Measurements from ENCODE around the gene PPP3CB.

The PPP3CB gene

DNA sequence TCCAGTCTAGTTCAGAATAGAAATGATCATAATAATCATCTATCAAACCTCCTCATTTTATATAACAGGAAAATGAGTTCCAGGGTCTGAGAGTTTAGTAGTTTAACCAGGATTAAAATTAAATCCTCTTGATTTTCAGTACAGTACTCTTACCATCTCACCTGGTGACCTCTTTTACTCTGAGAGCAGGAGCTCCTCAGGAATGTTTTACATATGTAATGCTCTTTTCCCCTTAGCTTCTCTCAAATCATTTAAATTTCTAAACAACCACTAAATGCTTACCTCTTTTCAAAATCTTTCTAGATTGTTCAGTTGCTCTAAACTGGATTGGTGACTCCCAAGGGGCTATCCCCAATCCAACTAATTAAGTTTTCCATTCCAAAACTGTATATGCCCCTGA is 10.2 kb upstream of the PPP3CB start:
- Histone ChIP-seq H2BK15ac (ENCODE audit: low read depth, poor library complexity, severe bottlenecking) (no peak overlapping the region), H3K27me3 (ENCODE audit: control insufficient read depth in 1 of 2, insufficient read depth in 1 of 2, low read length in 2 of 2) (no peaks in the 10 kb centered on the region), H3K9me3 (ENCODE audit: control insufficient read depth, low read length) (no peaks in the 10 kb centered on the region), H3K36me3 (ENCODE audit: control insufficient read depth in 1 of 2, insufficient read depth in 2 of 2, low read depth in 1 of 2, low read length in 2 of 2) (peaks cover 10 to 14% of the 10 kb centered on the region in 2 experiments), H2AFZ (ENCODE audit: low read depth, low read length) (no peak overlapping the region), H4K8ac (ENCODE audit: low read length) (no peak overlapping the region), H3K4me2 (ENCODE audit: low read length, poor library complexity, severe bottlenecking) (no peak overlapping the region), H3K4me1 (ENCODE audit: control insufficient read depth, insufficient read depth, low read depth, low read length) (peaks cover 2% of the 10 kb centered on the region), H3K9ac (ENCODE audit: low read length) (peak overlapping the region; percentile 3), H3K4me3 (ENCODE audit: insufficient read depth in 1 of 2, low read depth in 1 of 2, low read length in 2 of 2) (no peak overlapping the region), H3K23ac (ENCODE audit: low read length in 2 of 2) (no peak overlapping the region), H2BK5ac (ENCODE audit: low read depth, low read length, poor library complexity, severe bottlenecking) (no peak overlapping the region), H3K79me1 (replicated peaks; ENCODE audit: low read length, poor library complexity, severe bottlenecking) (no peaks in the 10 kb centered on the region), H3K27ac (ENCODE audit: low read length, poor library complexity, severe bottlenecking) (no peak overlapping the region), H3K4ac (ENCODE audit: low read depth in 1 of 2, low read length in 2 of 2) (no peak overlapping the region), H3K14ac (ENCODE audit: low read length in 2 of 2) (no peak overlapping the region), H2BK12ac (ENCODE audit: low read length in 2 of 2) (no peak overlapping the region), H2AK5ac (ENCODE audit: low read length, severe bottlenecking) (no peak overlapping the region), H4K91ac (ENCODE audit: low read length) (no peak overlapping the region), H2BK120ac (ENCODE audit: low read depth, low read length) (no peak overlapping the region), H3K18ac (ENCODE audit: low read depth in 1 of 2, low read length in 2 of 2) (no peak overlapping the region)
- no peak for DNase-seq

DNA sequence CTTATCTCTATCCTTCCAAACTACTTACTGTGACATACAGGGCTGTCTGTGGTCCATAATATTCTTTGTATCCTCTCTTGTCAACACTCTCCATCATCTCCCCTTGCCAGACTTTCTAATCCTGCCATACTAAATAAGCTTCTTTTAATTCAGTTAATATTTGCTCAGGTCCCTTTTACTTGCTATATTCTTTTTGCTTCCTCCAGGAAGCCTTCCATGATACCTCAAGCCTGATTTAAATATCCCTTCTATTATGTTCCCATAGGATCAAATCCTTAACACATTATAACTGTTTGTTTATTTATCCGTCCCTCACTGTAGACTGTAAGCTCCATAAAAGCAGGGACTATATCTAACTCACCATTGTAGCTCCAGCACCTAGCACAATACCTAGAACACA is 7.2 kb upstream of the PPP3CB start:
- 92% methylated on average over 1 of the region's 1 CpG for WGBS

DNA sequence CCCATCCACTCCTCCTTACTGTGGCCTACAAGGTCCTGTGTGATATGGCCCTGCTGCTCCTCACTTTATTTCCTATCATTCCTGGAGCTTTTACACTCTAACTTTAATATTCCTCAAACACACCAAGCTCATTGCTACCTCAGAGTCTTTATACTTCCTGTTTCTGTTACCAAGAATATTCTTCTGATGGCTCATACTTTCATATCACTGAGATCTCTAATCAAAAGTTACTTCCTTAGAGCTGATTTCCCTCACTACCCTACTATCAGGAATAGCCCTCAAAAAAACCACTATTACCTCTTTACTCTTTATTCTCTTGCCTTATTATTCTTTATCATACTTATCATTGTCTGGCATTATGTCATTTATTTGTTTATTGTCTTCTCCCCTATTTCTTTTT is 5.8 kb upstream of the PPP3CB start:
- H3K36me3 ChIP-seq (ENCODE audit: control insufficient read depth in 1 of 2, insufficient read depth in 2 of 2, low read depth in 1 of 2, low read length in 2 of 2), result peaks cover 22 to 46% of the 10 kb centered on the region in 2 experiments
- H2AFZ ChIP-seq (ENCODE audit: low read depth, low read length), result no peak overlapping the region
- no peak overlapping the region for H3K4me2 ChIP-seq (ENCODE audit: low read length, poor library complexity, severe bottlenecking)
- no peaks in the 10 kb centered on the region for H3K27me3 ChIP-seq (ENCODE audit: control insufficient read depth in 1 of 2, insufficient read depth in 1 of 2, low read length in 2 of 2)
- no peak overlapping the region for H4K91ac ChIP-seq (ENCODE audit: low read length)
- H4K8ac ChIP-seq (ENCODE audit: low read length), result no peak overlapping the region
- H3K27ac ChIP-seq (ENCODE audit: low read length, poor library complexity, severe bottlenecking), result no peak overlapping the region
- H3K4me1 ChIP-seq (ENCODE audit: control insufficient read depth, insufficient read depth, low read depth, low read length), result peaks cover 3% of the 10 kb centered on the region
- no peak overlapping the region for H3K4me3 ChIP-seq (ENCODE audit: insufficient read depth in 1 of 2, low read depth in 1 of 2, low read length in 2 of 2)
- DNase-seq, result no peak
- H3K9ac ChIP-seq (ENCODE audit: low read length), result no peak overlapping the region
- no peak overlapping the region for H2BK12ac ChIP-seq (ENCODE audit: low read length in 2 of 2)
- H3K23ac ChIP-seq (ENCODE audit: low read length in 2 of 2), result no peak overlapping the region
- no peak overlapping the region for H3K14ac ChIP-seq (ENCODE audit: low read length in 2 of 2)
- H3K9me3 ChIP-seq (ENCODE audit: control insufficient read depth, low read length), result no peaks in the 10 kb centered on the region
- H3K4ac ChIP-seq (ENCODE audit: low read depth in 1 of 2, low read length in 2 of 2), result no peak overlapping the region
- H2AK5ac ChIP-seq (ENCODE audit: low read length, severe bottlenecking), result no peak overlapping the region
- H2BK120ac ChIP-seq (ENCODE audit: low read depth, low read length), result no peak overlapping the region
- H3K79me1 ChIP-seq (replicated peaks; ENCODE audit: low read length, poor library complexity, severe bottlenecking), result peaks cover 3% of the 10 kb centered on the region
- H2BK15ac ChIP-seq (ENCODE audit: low read depth, poor library complexity, severe bottlenecking), result no peak overlapping the region
- no peak overlapping the region for H2BK5ac ChIP-seq (ENCODE audit: low read depth, low read length, poor library complexity, severe bottlenecking)
- no peak overlapping the region for H3K18ac ChIP-seq (ENCODE audit: low read depth in 1 of 2, low read length in 2 of 2)

More for the DNA sequence above, 7.2 kb upstream of the PPP3CB start:
- DNase-seq, result no peak
- Histone ChIP-seq H3K4me3 (ENCODE audit: insufficient read depth in 1 of 2, low read depth in 1 of 2, low read length in 2 of 2) (no peak overlapping the region), H3K4ac (ENCODE audit: low read depth in 1 of 2, low read length in 2 of 2) (no peak overlapping the region), H4K8ac (ENCODE audit: low read length) (no peak overlapping the region), H3K14ac (ENCODE audit: low read length in 2 of 2) (no peak overlapping the region), H3K36me3 (ENCODE audit: control insufficient read depth in 1 of 2, insufficient read depth in 2 of 2, low read depth in 1 of 2, low read length in 2 of 2) (peaks cover 22 to 40% of the 10 kb centered on the region in 2 experiments), H3K27ac (ENCODE audit: low read length, poor library complexity, severe bottlenecking) (no peak overlapping the region), H2BK12ac (ENCODE audit: low read length in 2 of 2) (no peak overlapping the region), H3K18ac (ENCODE audit: low read depth in 1 of 2, low read length in 2 of 2) (no peak overlapping the region), H3K27me3 (ENCODE audit: control insufficient read depth in 1 of 2, insufficient read depth in 1 of 2, low read length in 2 of 2) (no peaks in the 10 kb centered on the region), H2AK5ac (ENCODE audit: low read length, severe bottlenecking) (no peak overlapping the region), H3K4me2 (ENCODE audit: low read length, poor library complexity, severe bottlenecking) (no peak overlapping the region), H3K79me1 (replicated peaks; ENCODE audit: low read length, poor library complexity, severe bottlenecking) (no peaks in the 10 kb centered on the region), H2BK5ac (ENCODE audit: low read depth, low read length, poor library complexity, severe bottlenecking) (no peak overlapping the region), H2BK15ac (ENCODE audit: low read depth, poor library complexity, severe bottlenecking) (no peak overlapping the region), H2AFZ (ENCODE audit: low read depth, low read length) (no peak overlapping the region), H3K23ac (ENCODE audit: low read length in 2 of 2) (no peak overlapping the region), H3K9ac (ENCODE audit: low read length) (no peak overlapping the region), H2BK120ac (ENCODE audit: low read depth, low read length) (no peak overlapping the region), H3K9me3 (ENCODE audit: control insufficient read depth, low read length) (no peaks in the 10 kb centered on the region), H3K4me1 (ENCODE audit: control insufficient read depth, insufficient read depth, low read depth, low read length) (peaks cover 2% of the 10 kb centered on the region), H4K91ac (ENCODE audit: low read length) (no peak overlapping the region)

DNA sequence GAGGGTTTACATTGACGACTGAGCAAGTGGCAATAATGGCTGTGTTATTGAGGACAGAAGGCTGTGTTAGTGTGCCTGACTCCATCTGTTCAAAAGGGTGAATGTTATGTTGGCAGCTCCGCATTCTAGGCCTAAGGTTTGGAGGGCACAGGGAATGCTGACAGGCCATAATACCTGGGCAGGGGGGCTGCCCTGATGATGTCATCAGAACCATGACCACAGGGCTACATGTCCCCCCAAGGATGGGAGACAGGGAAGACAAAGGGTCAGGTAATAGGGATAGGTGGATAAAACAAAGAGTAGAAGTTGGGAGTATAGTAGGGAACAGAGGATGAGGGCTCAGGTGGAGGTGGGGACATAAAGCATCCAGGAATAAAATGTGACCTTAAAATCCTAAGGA is 1.8 kb upstream of the PPP3CB start:
- H3K79me1 ChIP-seq (replicated peaks; ENCODE audit: low read length, poor library complexity, severe bottlenecking), result peaks cover 3% of the 10 kb centered on the region
- H3K4me1 ChIP-seq (ENCODE audit: control insufficient read depth, insufficient read depth, low read depth, low read length), result peaks cover 7% of the 10 kb centered on the region
- no peak overlapping the region for H2AK5ac ChIP-seq (ENCODE audit: low read length, severe bottlenecking)
- DNase-seq, result no peak
- WGBS, result 96% methylated on average over 2 of the region's 2 CpGs
- no peak overlapping the region for H4K91ac ChIP-seq (ENCODE audit: low read length)
- no peak overlapping the region for H3K27ac ChIP-seq (ENCODE audit: low read length, poor library complexity, severe bottlenecking)
- H3K14ac ChIP-seq (ENCODE audit: low read length in 2 of 2), result no peak overlapping the region
- H2BK120ac ChIP-seq (ENCODE audit: low read depth, low read length), result no peak overlapping the region
- H3K9ac ChIP-seq (ENCODE audit: low read length), result no peak overlapping the region
- H3K27me3 ChIP-seq (ENCODE audit: control insufficient read depth in 1 of 2, insufficient read depth in 1 of 2, low read length in 2 of 2), result no peaks in the 10 kb centered on the region
- H3K18ac ChIP-seq (ENCODE audit: low read depth in 1 of 2, low read length in 2 of 2), result no peak overlapping the region
- H3K4me3 ChIP-seq (ENCODE audit: insufficient read depth in 1 of 2, low read depth in 1 of 2, low read length in 2 of 2), result no peak overlapping the region
- H2BK5ac ChIP-seq (ENCODE audit: low read depth, low read length, poor library complexity, severe bottlenecking), result no peak overlapping the region
- H4K8ac ChIP-seq (ENCODE audit: low read length), result no peak overlapping the region
- no peaks in the 10 kb centered on the region for H3K9me3 ChIP-seq (ENCODE audit: control insufficient read depth, low read length)
- H3K23ac ChIP-seq (ENCODE audit: low read length in 2 of 2), result no peak overlapping the region
- H2BK12ac ChIP-seq (ENCODE audit: low read length in 2 of 2), result no peak overlapping the region
- H3K4me2 ChIP-seq (ENCODE audit: low read length, poor library complexity, severe bottlenecking), result no peak overlapping the region
- H3K4ac ChIP-seq (ENCODE audit: low read depth in 1 of 2, low read length in 2 of 2), result no peak overlapping the region
- no peak overlapping the region for H2AFZ ChIP-seq (ENCODE audit: low read depth, low read length)
- H2BK15ac ChIP-seq (ENCODE audit: low read depth, poor library complexity, severe bottlenecking), result no peak overlapping the region
- H3K36me3 ChIP-seq (ENCODE audit: control insufficient read depth in 1 of 2, insufficient read depth in 2 of 2, low read depth in 1 of 2, low read length in 2 of 2), result peaks cover 12 to 32% of the 10 kb centered on the region in 2 experiments
